Activated CD4-positive, CD25-positive, alpha-beta regulatory T cell treated with anti-CD3 and anti-CD28 coated beads, Interleukin-2, amount 50 U/mL, for 24 hours (primary cell): ENCODE measurements around the gene MT3.
"Not testable (repeated sequence)": the region's sequence is repeated elsewhere in the genome, so short reads cannot be mapped to it uniquely, and the experiment has no call there.

Source experiments
- ATAC-seq, 2 donors: fragments of 150-1000 bp; cut with Tn5 transposase; one replicate each; pipeline ENCODE4 v1.10.0; 2021; ENCODE audit warnings: mild to moderate bottlenecking in 1 of 2, moderate library complexity in 1 of 2

Gene MT3

DNA sequence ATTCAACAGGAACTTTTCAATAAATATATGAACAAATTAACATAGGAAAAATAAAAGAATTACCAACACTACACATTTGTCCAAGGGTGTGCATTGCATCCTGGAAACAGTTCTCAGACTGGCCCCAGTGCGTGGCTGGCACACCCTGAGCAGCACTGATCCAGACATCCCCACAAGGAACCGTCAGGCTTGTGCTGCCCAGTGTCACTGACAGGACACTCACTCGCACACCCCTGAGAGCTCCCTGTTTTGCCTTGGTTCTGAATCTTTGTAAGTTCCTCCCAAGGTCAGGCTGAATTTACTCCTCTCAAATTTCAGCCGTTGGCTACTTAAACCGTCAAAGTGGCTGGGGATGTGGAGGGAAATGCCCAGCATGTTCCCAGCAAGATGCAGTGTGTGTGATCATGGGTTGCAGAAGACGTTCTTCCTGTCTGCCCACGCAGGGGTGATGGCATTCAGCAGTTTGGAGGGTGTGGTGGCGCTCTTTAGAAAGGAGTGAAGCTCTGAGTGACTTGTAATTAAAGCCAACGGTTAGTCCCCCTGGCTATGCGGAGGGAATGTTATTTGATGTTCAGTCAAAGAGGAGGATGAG lies 20.8 kb downstream of the MT3 start:
- ATAC-seq = peak; percentile 30 to 36

DNA sequence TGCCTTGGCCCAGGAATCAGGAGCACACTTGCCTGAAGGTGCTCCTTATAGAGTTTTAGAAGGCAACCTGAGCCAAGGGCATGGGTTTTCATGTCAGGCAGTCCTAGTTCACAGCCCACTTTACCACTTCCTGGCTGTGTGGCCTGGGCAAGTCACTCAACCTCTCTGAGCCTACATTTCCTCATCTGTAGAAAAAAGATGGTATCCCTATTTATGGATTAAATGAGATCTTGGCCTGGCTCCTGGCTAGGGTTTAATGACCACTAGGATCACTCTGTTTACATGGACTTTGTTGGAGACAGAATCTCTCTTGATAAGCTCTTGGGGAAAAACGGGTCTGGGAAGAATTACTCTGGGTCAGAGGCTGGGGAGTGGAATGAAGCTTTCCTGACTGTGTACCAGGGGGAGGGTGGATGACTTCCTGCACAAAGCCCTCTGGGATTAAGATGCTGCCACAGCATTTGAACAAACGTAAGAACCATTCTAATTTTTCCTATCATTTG lies 21.3 kb downstream of the MT3 start:
- ATAC-seq = no peak

DNA sequence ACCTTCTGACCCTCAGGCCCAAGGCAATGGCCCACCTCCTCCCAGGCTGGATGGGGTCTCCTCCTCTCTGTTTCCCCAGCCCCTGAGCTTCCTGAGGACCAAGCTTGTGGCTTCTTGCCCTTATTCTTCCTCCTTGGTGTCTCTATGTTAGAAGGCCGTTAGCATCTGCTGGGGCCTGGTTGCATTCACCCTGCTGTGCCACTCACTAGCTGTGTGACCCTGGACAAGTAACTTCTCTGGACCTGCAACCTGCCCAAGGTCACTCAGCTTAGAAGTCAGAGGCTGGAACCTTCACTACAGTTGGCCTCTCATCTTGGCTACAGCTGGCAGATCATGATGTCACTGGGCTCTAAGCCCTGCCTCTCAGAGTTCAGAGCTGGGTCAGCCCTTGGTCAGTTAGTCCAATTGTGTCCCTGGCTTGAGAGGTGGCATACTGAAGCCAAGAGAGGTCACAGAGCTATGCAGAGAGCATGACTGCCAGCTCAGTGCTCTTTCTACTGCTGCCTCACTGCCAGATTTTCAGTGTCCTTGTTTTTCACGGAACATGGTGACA lies 22.0 kb downstream of the MT3 start:
- no peak for ATAC-seq

DNA sequence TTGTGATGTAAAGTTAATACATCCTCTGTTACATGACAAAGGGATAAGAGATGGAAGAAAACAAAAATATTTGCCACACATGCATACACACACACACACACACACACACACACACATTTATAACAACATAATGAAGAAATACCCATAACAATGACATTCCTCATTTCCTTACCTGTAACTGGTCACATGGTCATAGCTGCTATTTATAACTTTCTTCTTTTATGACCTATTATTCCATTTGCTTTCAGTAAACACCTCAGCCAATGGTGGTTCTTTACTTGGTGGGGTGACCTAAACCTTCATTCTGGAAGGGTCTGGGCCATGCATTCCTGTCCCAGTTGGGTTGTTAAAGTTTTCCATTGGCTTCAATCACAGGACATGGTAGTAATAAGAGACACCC lies 24.4 kb downstream of the MT3 start:
- no peak for ATAC-seq

DNA sequence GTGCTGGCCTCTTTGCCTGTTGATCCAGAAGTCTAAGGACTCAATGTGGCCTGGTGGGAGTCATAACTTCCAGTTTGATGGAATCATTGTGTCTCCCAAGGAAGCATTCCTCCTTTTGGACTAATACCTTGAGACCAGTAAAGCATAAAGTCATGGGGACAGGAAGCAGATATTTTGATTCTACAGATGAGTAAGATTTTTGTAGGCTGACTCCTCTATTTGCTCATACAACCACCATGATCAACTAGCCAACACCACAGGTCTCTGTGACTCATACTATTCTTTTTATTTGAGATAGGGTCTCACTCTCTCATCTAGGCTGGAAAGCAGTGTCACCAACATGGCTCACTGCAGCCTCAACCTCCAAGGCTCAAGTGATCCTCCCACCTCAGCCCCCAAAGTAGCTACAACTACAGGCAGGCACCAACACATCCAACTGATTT lies 25.2 kb downstream of the MT3 start:
- ATAC-seq = peak; percentile 84 to 88

DNA sequence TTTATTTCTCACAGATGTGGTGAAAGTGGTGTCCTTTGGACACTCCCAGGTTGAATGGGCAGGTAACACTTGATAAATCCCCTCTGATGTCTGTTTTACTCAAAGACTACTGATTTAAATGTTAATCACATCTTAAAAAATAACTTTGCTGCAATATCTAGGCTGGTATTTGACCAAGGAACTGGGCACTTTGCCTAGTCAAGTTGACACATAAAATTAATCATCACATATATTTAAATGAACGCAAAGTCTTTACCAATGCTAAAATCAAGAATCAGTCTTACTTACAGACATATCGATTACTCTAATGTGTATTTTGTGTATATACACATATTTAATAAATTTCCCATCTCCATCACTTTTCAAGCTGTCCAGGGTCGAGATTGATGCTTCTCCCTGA lies 26.0 kb downstream of the MT3 start:
- ATAC-seq = no peak

DNA sequence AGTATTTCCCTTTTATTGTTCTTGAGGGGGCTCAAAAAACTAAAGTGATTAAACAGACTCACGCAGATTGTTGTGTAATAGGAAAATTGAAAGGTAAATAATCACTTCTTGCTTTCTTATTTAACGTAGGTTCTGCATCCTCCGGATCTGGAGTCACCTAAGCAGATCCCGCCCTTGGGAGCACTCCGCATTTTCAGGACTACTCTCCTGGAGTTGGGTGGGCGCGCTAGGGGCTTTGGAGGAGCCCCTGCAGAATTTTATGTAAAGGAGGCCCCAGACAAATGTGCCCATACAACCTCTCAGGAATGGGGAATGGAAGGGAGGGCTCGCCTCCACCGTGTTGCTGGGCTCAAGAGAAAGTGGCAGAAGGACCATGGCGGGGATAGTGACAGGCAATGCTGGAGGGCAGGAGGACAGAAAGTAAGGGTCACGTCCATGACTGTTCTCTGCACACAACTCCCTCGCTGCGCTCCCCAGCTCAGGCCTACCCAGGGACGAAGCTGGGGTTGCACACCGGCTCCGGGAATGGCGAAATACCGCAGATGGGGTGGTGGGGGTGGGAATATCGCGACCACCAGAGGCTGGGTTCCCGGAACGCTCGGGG lies 27.4 kb downstream of the MT3 start:
- no peak for ATAC-seq

DNA sequence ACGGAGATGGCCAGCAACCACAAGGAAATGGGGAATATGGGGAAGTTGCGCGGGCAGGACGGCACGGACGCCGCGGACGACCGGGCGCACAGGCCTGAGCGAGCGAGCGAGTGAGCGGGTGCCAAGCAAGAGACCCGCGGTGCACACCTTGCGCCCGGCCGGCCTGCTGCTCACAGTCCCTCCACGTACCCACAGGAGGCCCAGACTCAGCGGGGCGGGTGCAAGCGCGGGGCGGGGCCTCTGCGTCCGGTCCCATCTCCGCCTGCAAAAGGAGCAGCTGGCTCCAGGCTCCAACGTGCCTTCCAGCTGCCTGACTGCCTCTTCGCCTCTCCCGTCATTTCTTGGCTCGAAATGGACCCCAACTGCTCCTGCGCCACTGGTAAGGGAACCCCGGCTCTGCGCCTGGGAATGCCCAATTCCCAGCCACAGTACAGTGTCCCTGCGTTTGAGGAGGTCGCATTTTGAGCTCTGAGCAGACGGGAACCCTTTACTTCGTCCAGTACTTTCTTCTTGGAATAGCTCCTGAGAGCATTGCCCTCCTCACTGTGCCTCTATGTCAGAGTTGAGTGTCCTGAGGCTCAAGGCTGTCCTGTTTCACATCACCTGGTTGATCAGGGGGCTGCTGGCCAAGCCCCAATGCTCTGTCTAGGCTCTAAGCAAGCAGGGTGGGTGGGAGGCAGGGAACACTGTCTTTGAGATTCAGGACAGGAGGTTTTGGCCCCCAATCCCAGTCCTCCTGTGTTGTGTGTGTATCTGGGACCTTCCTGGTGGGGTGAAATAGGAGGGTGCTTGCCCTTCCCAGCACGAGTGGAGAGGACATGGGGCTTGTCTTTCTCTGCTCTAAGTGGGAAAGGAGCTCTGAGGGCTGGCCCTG lies 28.1 kb downstream of the MT3 start:
- ATAC-seq = peak; percentile 27 to 51

DNA sequence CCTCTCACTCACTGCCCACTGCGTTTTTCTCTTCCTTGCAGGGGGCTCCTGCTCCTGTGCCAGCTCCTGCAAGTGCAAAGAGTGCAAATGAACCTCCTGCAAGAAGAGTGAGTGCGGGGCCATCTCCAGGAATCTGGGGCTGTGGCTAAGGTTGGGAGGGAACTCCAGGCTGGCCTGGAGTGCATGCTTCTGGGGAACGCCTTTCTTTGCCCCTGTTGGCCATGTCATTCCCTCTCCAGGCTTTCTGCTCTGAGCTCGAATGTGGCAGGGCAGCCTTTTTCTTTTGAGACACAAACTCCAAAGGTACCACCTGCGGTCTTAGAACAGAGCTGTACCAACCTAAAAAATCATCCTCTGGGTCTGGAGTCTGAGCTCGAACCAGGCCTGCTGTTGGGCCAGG lies 28.8 kb downstream of the MT3 start:
- ATAC-seq = no peak

DNA sequence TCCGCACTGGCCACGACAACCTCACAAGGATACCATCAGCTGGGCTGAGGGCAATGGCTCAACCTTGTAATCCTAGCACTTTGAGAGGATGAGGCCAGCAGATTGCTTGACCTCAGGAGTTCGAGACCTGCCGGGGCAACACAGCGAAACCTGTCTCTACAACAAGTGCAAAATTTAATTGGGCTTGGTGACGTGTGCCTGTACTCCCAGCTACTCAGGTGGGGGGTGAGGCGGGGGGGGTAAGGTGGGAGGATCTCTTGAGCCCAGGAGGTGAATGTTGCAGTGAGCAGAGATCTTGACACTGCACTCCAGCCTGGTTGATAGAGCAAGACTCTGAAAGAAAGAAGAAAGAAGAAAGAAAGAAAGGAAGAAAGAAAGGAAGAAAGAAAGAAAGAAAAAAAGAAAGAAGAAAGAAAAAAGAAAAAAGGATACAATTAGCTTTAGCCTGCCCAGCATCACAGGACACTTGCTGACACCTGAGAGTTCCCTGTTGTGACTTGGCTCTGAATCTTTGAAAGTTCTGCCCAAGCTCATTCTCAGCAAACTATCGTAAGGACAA lies 31.1 kb downstream of the MT3 start:
- no peak for ATAC-seq

DNA sequence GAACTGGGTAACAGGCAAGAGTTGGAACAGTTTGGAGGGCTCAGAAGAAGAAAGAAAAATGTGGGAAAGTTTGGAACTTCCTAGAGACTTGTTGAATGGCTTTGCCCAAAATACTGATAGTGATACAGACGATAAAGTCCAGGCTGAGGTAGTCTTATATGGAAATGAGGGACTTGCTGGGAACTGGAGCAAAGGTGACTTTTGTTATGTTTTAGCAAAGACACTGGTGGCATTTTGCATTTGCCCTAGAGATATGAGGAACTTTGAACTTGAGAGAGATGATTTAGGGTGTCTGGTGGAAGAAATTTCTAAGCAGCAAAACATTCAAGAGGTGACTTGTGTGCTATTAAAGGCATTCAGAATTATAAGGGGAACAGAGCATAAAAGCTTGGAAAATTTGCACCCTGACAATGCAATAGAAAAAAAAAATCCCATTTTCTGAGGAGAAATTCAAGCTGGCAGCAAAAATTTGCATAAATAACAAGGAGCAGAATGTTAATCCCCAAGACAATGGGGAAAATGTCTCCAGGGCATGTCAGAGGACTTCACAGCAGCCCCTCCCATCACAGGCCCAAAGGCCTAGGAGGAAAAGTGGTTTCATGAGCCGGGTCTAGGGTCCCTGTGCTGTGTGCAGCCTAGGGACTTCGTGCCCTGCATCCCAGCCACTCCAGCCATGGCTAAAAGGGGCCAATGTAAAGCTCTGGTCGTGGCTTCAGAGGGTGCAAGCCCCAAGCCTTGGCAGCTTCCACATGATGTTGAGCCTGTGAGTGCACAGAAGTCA lies 32.5 kb downstream of the MT3 start:
- ATAC-seq = not testable (repeated sequence)

DNA sequence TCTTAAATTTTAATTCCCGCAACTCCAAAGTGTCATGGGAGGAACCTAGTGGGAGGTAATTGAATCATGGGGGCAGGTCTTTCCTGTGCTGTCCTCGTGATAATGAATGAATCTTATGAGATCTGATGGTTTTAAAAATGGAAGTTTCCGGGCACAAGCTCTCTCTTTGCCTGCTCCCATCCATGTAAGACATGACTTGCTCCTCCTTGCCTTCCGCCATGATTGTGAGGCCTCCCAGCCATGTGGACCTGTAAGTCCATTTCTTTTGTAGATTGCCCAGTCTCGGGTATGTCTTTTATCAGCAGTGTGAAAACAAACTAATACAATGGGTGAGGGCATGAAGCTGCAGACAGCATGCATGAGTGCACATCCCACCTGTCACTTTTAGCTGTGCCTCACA lies 33.9 kb downstream of the MT3 start:
- ATAC-seq = not testable (repeated sequence)

DNA sequence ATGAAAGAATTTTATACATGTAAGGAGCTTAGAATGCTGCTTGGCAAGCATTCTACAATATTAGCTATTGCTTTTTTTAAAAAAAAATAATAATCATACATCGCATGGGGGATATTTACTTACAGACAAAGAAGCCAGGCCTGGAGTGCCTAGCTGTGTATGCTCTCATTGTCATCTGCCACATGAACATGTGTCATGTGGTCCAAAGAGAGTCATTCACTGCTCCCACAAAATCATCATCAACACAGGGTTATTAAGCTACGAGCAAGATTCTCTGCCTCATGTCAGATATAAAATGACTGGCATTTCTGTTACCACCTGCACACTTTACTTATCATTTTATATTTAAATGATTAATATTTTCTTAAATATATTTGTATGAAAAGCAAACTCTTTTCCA lies 34.3 kb downstream of the MT3 start:
- no peak for ATAC-seq

DNA sequence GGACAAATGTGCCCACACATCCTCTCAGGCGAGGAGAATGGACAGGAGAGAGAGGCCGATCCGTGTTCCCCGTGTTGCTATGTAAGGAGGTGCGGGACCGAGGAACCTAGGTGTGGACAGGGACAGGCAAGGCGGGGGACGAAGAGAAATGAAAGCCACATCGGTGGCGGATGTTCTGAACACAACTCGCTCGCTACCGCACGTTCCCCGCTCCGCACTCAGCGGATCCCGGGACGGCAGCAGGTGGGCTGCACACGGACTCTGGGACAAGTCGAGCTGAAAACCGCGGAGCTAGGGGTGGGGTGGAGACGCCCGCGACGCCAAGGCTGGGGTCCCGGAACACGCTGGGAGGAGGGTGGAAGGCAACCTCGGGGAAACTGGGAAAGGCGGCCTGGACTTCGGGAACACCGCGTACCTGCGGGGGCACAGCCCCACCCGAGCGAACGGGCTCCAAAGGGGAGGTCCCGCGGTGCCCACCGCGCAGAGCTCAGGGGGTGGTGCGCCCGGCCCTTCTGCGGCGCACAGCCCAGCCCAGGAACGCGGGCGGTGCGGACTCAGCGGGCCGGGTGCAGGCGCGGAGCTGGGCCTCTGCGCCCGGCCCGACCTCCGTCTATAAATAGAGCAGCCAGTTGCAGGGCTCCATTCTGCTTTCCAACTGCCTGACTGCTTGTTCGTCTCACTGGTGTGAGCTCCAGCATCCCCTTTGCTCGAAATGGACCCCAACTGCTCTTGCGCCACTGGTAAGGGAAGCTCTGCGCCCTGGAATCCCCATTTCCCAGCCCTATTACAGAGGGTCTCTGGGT lies 36.0 kb downstream of the MT3 start, which contains the start of gene MT1E:
Gene MT1E, plus strand, starts transcription at position 642 of the 803 bp plus-strand sequence. Its CDS starts 71 bp downstream, at position 713.
- peak; percentile 96 to 98 for ATAC-seq

DNA sequence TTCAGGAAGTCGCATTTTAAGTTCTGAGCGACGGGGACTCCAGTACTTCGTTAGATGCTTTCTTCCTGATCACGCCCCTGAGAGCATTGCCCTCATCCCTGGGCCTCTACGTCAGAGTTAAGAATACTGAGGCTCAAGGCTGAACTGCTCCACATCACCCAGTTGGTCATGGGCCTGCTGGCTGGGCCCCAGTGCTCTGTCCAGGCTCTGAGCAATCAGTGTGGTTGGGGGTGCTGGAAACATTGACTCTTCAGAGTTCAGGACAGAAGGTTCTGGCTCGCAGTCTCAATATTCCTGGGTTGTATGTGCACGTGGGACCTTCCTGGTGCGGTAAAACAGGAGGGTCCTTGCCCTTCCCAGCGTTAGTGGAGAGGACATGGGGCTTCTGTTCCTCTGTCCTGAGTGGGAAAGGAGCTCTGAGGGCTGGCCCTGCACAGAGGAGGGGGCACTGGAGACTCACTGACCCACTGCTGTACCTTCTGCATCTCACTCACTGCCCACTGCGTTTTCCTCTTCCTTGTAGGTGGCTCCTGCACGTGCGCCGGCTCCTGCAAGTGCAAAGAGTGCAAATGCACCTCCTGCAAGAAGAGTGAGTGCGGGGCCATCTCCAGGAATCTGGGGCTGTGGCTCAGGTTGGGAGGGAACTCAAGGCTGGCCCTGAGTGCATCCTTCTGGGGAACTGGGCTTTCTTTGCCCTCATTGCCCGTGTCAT lies 36.8 kb downstream of the MT3 start:
- no peak for ATAC-seq

DNA sequence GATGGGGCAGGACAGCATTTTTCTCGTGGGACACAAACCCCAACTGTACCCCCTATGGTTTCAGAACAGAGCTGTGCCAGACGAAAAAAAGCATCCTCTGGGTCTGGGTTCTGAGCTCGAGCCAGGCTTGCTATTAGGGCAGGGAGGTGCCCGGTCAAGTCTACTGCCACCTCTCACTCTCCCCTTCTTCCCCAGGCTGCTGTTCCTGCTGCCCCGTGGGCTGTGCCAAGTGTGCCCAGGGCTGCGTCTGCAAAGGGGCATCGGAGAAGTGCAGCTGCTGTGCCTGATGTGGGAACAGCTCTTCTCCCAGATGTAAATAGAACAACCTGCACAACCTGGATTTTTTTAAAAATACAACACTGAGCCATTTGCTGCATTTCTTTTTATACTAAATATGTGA lies 37.4 kb downstream of the MT3 start:
- no peak for ATAC-seq

DNA sequence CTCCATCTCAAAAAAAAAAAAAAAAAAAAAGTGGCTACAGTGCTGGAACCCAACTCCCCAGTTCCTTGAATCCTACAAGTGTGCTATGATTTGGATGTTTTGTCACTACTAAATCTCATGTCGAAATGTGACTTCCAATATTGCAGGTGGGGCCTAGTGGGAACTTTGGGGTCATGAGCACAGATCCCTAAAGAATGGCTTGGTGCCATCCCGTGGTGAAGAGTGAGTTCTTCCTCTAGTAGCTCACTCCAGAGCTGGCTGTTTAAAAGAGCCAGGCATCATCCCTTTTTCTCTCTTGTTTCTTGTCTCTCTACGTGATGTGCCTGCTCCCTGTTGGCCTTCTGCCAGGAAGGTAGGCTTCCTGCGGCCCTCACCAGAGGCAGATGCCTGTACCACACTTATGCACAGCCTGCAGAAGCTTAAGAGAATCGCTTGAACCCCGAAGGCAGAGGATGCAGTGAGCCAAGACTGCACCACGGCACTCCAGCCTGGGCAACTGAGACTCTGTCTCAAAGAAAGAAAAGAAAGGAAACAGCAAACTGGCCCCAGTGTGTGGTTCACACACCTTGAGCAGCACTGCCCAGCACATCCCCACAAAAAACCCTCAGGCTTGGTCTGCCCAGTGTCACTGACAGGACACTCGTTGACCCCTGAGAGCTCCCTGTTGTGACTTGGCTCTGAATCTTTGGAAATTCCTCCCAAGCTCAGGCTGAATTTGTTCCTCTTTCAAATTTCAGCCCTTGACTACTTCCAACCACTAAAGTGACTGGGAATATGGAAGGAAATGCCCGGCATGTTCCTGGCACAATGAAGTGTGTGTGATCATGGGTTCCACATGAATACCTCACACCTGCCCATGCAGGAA lies 39.4 kb downstream of the MT3 start:
- no peak for ATAC-seq

DNA sequence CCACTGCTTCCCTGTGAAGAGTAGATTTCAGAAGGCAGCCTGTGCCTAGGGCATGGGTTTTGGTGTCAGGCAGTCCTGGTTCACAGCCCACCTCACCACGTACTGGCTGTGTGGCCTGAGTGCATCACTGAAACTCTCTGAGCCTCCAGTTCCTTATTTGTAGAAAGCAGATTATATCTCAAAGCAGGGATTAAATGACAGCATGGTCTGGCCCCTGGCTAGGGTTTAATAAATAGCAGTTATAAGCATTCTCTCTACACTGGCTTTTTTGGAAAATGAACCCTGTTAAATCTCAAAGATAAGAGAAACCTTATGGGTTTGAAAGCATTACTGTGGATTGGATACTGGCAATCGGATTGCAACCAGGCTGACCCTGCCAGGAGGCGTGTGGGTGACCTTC lies 40.2 kb downstream of the MT3 start:
- no peak for ATAC-seq

DNA sequence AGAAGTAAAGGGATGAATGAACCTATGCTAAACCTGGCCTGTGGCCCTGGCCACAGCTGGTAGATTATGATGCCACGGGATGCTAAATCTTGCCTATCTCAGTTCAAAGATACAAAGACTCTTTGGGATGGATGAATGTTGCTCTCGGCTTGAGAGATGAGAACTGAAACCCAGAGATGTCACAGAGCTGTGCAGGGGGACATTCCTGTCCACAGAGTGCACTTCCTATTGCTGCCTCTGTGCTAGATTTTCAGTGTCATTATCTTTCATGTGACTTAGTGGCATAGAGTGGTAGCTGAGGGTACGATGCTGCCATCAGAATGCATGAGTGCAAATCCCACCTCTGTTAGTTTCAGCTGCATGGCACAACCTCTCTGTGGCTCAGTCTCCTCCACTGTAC lies 40.8 kb downstream of the MT3 start:
- peak in 1 of 2 donors; percentile 41 for ATAC-seq

DNA sequence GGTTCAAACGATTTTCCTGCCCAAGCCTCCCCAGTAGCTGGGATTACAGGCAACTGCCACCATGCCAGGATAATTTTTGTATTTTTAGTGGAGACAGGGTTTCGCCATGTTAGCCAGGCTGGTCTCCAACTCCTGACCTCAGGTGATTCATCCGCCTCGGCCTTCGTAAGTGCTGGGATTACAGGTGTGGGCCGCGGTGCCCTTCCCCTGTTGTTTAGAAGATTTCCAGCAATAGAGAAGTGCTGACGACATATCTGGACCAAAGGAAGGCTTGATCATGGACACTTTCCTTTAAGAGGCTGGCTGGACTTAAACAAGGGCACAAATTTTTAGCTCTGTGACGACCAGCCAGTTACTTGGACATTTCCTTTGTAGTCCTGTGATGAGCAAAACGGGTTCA lies 41.9 kb downstream of the MT3 start:
- ATAC-seq = no peak
